SK-N-SH (cell line): ENCODE results near the gene DCAF6. TPM values are rescaled to one million over a fixed set of nuclear protein-coding genes. Genes with fewer than 3 reads are reported as not detected.

ENCODE experiments used
- CTCF ChIA-PET: fragments of 300-600, 350-600 bp; formaldehyde crosslinking; extraction: SDS; loops from one replicate; lab custom pipeline; 2021; lab: Yijun Ruan, JAX
- POLR2A ChIA-PET: fragments of 350-600 bp; sonication (Branson Sonifier 250); formaldehyde crosslinking; extraction: SDS; loops from one replicate; lab custom pipeline; 2020; ENCODE audit warnings: antibody characterized with exemption, inconsistent platforms; lab: Yijun Ruan, JAX
- DNase-seq: peaks from one replicate; pipeline ENCODE4 v3.0.0; 2012
- H2AFZ ChIP-seq: fragments of 200-600 bp; sonication (generic); 2 replicates; pipeline ENCODE4 v1.8.1; 2016; ENCODE audit warnings: antibody characterized with exemption, mild to moderate bottlenecking, low read depth
- H3F3A ChIP-seq: fragments of 200-600 bp; sonication (generic); replicated peaks from 2 replicates; pipeline ENCODE3; 2016; ENCODE audit warnings: antibody characterized with exemption, mild to moderate bottlenecking; ENCODE audit not compliant: insufficient read depth
- H3K27ac ChIP-seq, 2 experiments: fragments of 200-500 bp in 1 of 2; fragments of 200-600 bp in 1 of 2; sonication (Bioruptor generic) in 1 of 2; sonication (generic), shearing (Covaris generic) in 1 of 2; 2 replicates each; pipeline versions ENCODE4 v1.5.1 to v1.6.1; 2014 to 2016; ENCODE audit warnings: low read depth in 2 of 2, inconsistent platforms in 1 of 2, low read length in 1 of 2, mild to moderate bottlenecking in 1 of 2, mixed read lengths in 1 of 2
- H3K27me3 ChIP-seq: fragments of 200-600 bp; sonication (generic), shearing (Covaris generic); 2 replicates; pipeline ENCODE4 v1.6.1; 2016; ENCODE audit warnings: mixed run types; ENCODE audit not compliant: insufficient read depth
- H3K36me3 ChIP-seq, 2 experiments: fragments of 200-500 bp in 1 of 2; fragments of 200-600 bp in 1 of 2; sonication (Bioruptor generic) in 1 of 2; sonication (generic) in 1 of 2; replicated peaks in 1 of 2; 2 replicates each; pipeline versions ENCODE3 to v1.5.1; 2014 to 2016; ENCODE audit warnings: low read length in 1 of 2, mild to moderate bottlenecking in 1 of 2; ENCODE audit not compliant: insufficient read depth in 2 of 2, control insufficient read depth in 1 of 2
- H3K4me1 ChIP-seq, 2 experiments: fragments of 200-500 bp in 1 of 2; fragments of 200-600 bp in 1 of 2; sonication (Bioruptor generic) in 1 of 2; sonication (generic), shearing (Covaris generic) in 1 of 2; 2 replicates each; pipeline versions ENCODE4 v1.5.1 to v1.6.1; 2014 to 2016; ENCODE audit warnings: low read depth in 1 of 2, low read length in 1 of 2, mixed run types in 1 of 2; ENCODE audit not compliant: insufficient read depth in 2 of 2, control insufficient read depth in 1 of 2
- H3K4me2 ChIP-seq: fragments of 200-600 bp; sonication (generic), shearing (Covaris generic); 2 replicates; pipeline ENCODE4 v1.6.1; 2017; ENCODE audit warnings: mixed run types
- H3K4me3 ChIP-seq, 2 experiments: fragments of 200-500 bp in 1 of 2; fragments of 200-600 bp in 1 of 2; sonication (Bioruptor generic) in 1 of 2; sonication (generic), shearing (Covaris generic) in 1 of 2; 2 replicates each; pipeline versions ENCODE4 v1.5.1 to v1.8.1; 2014 to 2016; ENCODE audit warnings: low read depth in 2 of 2, inconsistent platforms in 1 of 2, low read length in 1 of 2, mild to moderate bottlenecking in 1 of 2, mixed read lengths in 1 of 2, moderate library complexity in 1 of 2
- H3K79me2 ChIP-seq: fragments of 200-600 bp; sonication (generic); 2 replicates; pipeline ENCODE4 v1.8.1; 2017; ENCODE audit warnings: mild to moderate bottlenecking; ENCODE audit not compliant: insufficient read depth
- H3K9ac ChIP-seq: fragments of 200-600 bp; sonication (generic); 2 replicates; pipeline ENCODE4 v1.6.1; 2017; ENCODE audit warnings: mixed run types
- H3K9me2 ChIP-seq: fragments of 200-600 bp; sonication (generic); 2 replicates; pipeline ENCODE4 v1.6.1; 2017; ENCODE audit warnings: mixed run types
- H3K9me3 ChIP-seq: fragments of 200-600 bp; sonication (generic); 2 replicates; pipeline ENCODE4 v1.6.1; 2017; ENCODE audit warnings: mixed run types, mild to moderate bottlenecking, moderate library complexity
- H4K20me1 ChIP-seq: fragments of 200-600 bp; sonication (generic); 2 replicates; pipeline ENCODE4 v1.6.1; 2017; ENCODE audit warnings: mild to moderate bottlenecking, mixed run types; ENCODE audit not compliant: insufficient read depth
- FOSL2 ChIP-seq: IDR thresholded peaks from 2 replicates; pipeline ENCODE4 v1.4.0; 2012; ENCODE audit warnings: low read depth, mild to moderate bottlenecking, moderate library complexity, borderline replicate concordance
- GABPA ChIP-seq: IDR thresholded peaks from 2 replicates; pipeline ENCODE4 v1.4.0; 2012; ENCODE audit warnings: low read depth, mild to moderate bottlenecking
- GATA2 ChIP-seq: sonication (generic); formaldehyde crosslinking; IDR thresholded peaks from 2 replicates; pipeline ENCODE4 v1.5.0; 2020; ENCODE audit warnings: mild to moderate bottlenecking, missing genetic modification reagents
- JUND ChIP-seq: IDR thresholded peaks from 2 replicates; pipeline ENCODE4 v1.4.0; 2012
- MAX ChIP-seq: IDR thresholded peaks from 2 replicates; pipeline ENCODE4 v1.4.0; 2012; ENCODE audit warnings: low read depth
- MXI1 ChIP-seq: IDR thresholded peaks from 2 replicates; pipeline ENCODE4 v1.6.1; 2012; ENCODE audit warnings: mild to moderate bottlenecking, low read depth, low read length, improper control_type of control experiment
- NFIC ChIP-seq: IDR thresholded peaks from 2 replicates; pipeline ENCODE4 v1.4.0; 2012; ENCODE audit warnings: borderline replicate concordance
- POLR2AphosphoS5 ChIP-seq: IDR thresholded peaks from 2 replicates; pipeline ENCODE4 v1.6.1; 2012; ENCODE audit warnings: low read depth, low read length
- RCOR1 ChIP-seq: fragments of 150-350 bp; IDR thresholded peaks from 2 replicates; pipeline ENCODE4 v1.6.1; 2017; ENCODE audit warnings: antibody characterized with exemption, low read length
- RXRA ChIP-seq: IDR thresholded peaks from 2 replicates; pipeline ENCODE4 v1.4.0; 2012; ENCODE audit warnings: low read depth, mild to moderate bottlenecking, borderline replicate concordance
- TEAD4 ChIP-seq: IDR thresholded peaks from 2 replicates; pipeline ENCODE4 v1.4.0; 2012; ENCODE audit warnings: mild to moderate bottlenecking, borderline replicate concordance; ENCODE audit not compliant: insufficient read depth
- YY1 ChIP-seq: IDR thresholded peaks from 2 replicates; pipeline ENCODE4 v1.4.0; 2012; ENCODE audit warnings: low read depth, mild to moderate bottlenecking
- ZBTB33 ChIP-seq: IDR thresholded peaks from 2 replicates; pipeline ENCODE4 v1.4.0; 2012; ENCODE audit warnings: low read depth, borderline replicate concordance
- whole genome bisulfite sequencing: methylation state at CpG from one replicate; pipeline ENCODE4 v1.1.6; 2017; ENCODE audit warnings: low lambda C conversion rate; 5-methylcytosine and 5-hydroxymethylcytosine counted together
- polyA plus RNA-seq, 3 experiments: library from polyadenylated mRNA; depleted of rRNA; stranded (reverse); fragments of >200 nt; gene quantifications; 2 replicates each; pipeline ENCODE4 v1.2.3, GENCODE V29; 2012
- TF ChIP-seq, protein P1 (sequence below): fragments of 150-350 bp; IDR thresholded peaks from 2 replicates; pipeline ENCODE4 v1.6.1; 2017; ENCODE audit warnings: antibody characterized with exemption, low read length, low read depth, borderline replicate concordance

DCAF6 gene
- polyA plus RNA-seq, 1 of the 3 experiments (the other 2 are of a cell fraction), result 31.3 TPM

DNA sequence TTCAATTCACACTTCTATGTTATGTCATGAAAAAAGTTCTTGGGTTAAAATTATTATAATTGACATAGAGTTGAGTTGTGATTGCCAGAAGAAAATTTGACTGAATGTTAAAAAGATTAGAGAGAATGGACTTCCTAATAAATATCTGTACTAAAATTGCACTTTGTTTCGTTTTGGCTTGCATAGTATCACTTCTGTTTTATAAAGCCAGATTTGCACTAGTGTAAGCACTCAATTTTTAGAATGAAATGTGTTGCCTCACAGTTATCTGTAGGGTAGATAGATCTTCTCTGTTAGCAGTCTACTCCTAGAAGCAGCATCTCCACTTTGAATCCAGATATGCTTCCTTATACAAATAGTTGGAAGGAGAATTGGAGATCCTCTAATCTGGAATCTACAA lies 95.5 kb downstream of the DCAF6 start:
- 93% methylated on average over 1 of the region's 1 CpG for WGBS
- Histone ChIP-seq H3K9me2 (no peaks in the 10 kb centered on the region), H3K4me3 (no peak overlapping the region), H3K4me2 (no peak overlapping the region), H3K27me3 (no peaks in the 10 kb centered on the region), H2AFZ (no peak overlapping the region), H3K27ac (no peak overlapping the region), H3K9ac (no peak overlapping the region), H3K79me2 (no peaks in the 10 kb centered on the region; the same call in 1 of the 2 replicates), H3K4me1 (no peaks in the 10 kb centered on the region), H3K36me3 (peaks cover 30 to 37% of the 10 kb centered on the region in 2 experiments), H3K9me3 (no peaks in the 10 kb centered on the region), H4K20me1 (no peaks in the 10 kb centered on the region), H3F3A (no peaks in the 10 kb centered on the region)
- TF ChIP-seq RXRA (no peak), JUND (no peak), FOSL2 (no peak), TEAD4 (no peak), MXI1 (no peak), GABPA (no peak), POLR2AphosphoS5 (no peak), GATA2 (CRISPR knock-in tag) (no peak), RCOR1 (no peak), ZBTB33 (no peak), YY1 (no peak), MAX (no peak)
- TF ChIP-seq, protein P1, sequence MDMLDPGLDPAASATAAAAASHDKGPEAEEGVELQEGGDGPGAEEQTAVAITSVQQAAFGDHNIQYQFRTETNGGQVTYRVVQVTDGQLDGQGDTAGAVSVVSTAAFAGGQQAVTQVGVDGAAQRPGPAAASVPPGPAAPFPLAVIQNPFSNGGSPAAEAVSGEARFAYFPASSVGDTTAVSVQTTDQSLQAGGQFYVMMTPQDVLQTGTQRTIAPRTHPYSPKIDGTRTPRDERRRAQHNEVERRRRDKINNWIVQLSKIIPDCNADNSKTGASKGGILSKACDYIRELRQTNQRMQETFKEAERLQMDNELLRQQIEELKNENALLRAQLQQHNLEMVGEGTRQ, result no peak
- ChIA-PET CTCF (no interaction called here), POLR2A (no interaction called here)
- DNase-seq, result no peak

GRCh38 chr1:168035345-168035744 lies 98.9 kb downstream of the DCAF6 start:
- TF ChIP-seq NFIC, result no peak
- Histone ChIP-seq H3K4me2 (no peak overlapping the region), H3K9me3 (no peaks in the 10 kb centered on the region), H3F3A (peaks cover 3% of the 10 kb centered on the region), H3K27ac (no peak overlapping the region), H2AFZ (no peak overlapping the region), H4K20me1 (no peaks in the 10 kb centered on the region), H3K27me3 (no peaks in the 10 kb centered on the region), H3K4me1 (no peaks in the 10 kb centered on the region), H3K36me3 (peaks cover 19 to 32% of the 10 kb centered on the region in 2 experiments), H3K4me3 (no peak overlapping the region), H3K9me2 (no peaks in the 10 kb centered on the region), H3K9ac (no peak overlapping the region), H3K79me2 (no peaks in the 10 kb centered on the region; the same call in 1 of the 2 replicates)
- WGBS, result 90% methylated on average over 5 of the region's 5 CpGs
- no peak for DNase-seq
- CTCF ChIA-PET, result no interaction called here
- POLR2A ChIA-PET, result no interaction called here
